Measurements from ENCODE around the gene HLX. TPM values are rescaled to one million over a fixed set of nuclear protein-coding genes. Genes with fewer than 3 reads are reported as not detected.

HLX gene
- total RNA-seq, 1 donor from 2014 or later = 0.26 TPM

DNA sequence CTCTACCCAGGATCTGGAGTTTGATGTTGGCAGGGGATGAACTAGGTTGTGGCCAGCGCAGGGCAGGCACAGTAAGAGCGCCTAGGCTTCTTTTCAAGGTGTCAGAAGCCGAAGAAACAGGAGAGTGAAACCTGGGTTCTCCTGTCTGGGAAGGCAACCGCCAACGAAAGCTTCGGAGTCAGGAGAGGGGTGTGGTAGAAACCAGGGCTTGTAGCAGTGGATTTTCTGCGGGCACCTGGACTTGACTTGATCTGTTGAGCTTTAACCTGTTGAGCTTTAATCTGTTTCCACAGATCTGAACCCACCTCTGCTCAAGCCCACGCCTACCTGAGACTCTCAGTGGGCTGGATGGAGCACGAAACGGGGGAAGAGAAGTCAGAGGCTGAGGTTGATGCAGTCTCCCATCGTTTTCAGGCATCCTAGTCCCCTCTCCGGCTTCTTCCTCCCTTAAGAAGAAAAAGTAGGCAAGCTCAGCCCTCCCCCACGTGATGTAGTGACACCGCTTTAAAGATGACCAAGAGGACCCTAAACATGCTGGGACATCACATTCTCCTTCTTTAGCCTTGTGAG lies 9.3 kb downstream of the HLX start:
- FAIRE-seq = no peak
- TF ChIP-seq CTCF (IDR thresholded peaks at IDR 0.05; ENCODE audit: insufficient read depth, low read length, severe bottlenecking) = no peak
- peaks cover 86% of the 10 kb centered on the region for H3K27me3 ChIP-seq (ENCODE audit: control insufficient read depth, insufficient read depth, low read length)
- DNase-seq (ENCODE audit: low read depth) = no peak
- H3K36me3 ChIP-seq (ENCODE audit: control insufficient read depth, insufficient read depth, low read length) = no peaks in the 10 kb centered on the region
- H3K4me3 ChIP-seq (ENCODE audit: low read depth, low read length) = no peak overlapping the region

GRCh38 chr1:220889333-220889732 lies 10.1 kb downstream of the HLX start:
- H3K27me3 ChIP-seq (ENCODE audit: control insufficient read depth, insufficient read depth, low read length) = peaks cover 84% of the 10 kb centered on the region
- FAIRE-seq (no peak), DNase-seq (ENCODE audit: low read depth) (no peak)
- H3K4me3 ChIP-seq (ENCODE audit: low read depth, low read length) = no peak overlapping the region
- H3K36me3 ChIP-seq (ENCODE audit: control insufficient read depth, insufficient read depth, low read length) = no peaks in the 10 kb centered on the region
- no peak for TF ChIP-seq CTCF (IDR thresholded peaks at IDR 0.05; ENCODE audit: insufficient read depth, low read length, severe bottlenecking)

DNA sequence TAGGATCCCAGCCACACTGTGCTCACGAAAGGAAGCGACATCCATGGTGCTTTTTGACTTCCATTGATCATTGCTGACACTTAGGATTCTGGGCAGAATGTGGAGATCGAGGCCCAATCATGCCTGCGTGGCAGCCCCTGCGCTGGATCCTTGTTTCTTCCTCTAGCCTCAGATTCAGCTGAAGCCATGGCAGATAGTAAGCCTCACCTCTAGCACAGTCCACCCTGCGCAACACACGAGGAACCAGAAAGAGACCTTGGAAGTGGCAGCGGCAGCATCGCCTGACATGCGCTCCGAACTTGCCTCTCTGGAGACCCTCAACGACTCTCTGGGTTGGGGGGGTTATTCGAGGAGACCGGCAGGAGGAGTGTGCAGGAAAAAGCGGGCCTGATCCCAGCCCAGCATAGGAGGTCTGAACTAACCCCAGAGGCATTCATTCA lies 10.6 kb downstream of the HLX start:
- DNase-seq (ENCODE audit: low read depth) (no peak), FAIRE-seq (peak; percentile 60)
- H3K36me3 ChIP-seq (ENCODE audit: control insufficient read depth, insufficient read depth, low read length) = no peaks in the 10 kb centered on the region
- no peak for TF ChIP-seq CTCF (IDR thresholded peaks at IDR 0.05; ENCODE audit: insufficient read depth, low read length, severe bottlenecking)
- no peak overlapping the region for H3K4me3 ChIP-seq (ENCODE audit: low read depth, low read length)
- H3K27me3 ChIP-seq (ENCODE audit: control insufficient read depth, insufficient read depth, low read length) = peaks cover 85% of the 10 kb centered on the region

- no peak overlapping the region for H3K4me3 ChIP-seq (ENCODE audit: low read depth, low read length)
- peaks cover 86% of the 10 kb centered on the region for H3K27me3 ChIP-seq (ENCODE audit: control insufficient read depth, insufficient read depth, low read length)
- no peak for TF ChIP-seq CTCF (IDR thresholded peaks at IDR 0.05; ENCODE audit: insufficient read depth, low read length, severe bottlenecking)
- FAIRE-seq (no peak), DNase-seq (ENCODE audit: low read depth) (no peak)
- H3K36me3 ChIP-seq (ENCODE audit: control insufficient read depth, insufficient read depth, low read length) = no peaks in the 10 kb centered on the region
Observed at GRCh38 chr1:220890602-220891001, 11.4 kb downstream of the HLX start.

GRCh38 chr1:220891224-220892085 lies 12.2 kb downstream of the HLX start:
- peaks cover 88% of the 10 kb centered on the region for H3K27me3 ChIP-seq (ENCODE audit: control insufficient read depth, insufficient read depth, low read length)
- H3K4me3 ChIP-seq (ENCODE audit: low read depth, low read length) = no peak overlapping the region
- no peak for TF ChIP-seq CTCF (IDR thresholded peaks at IDR 0.05; ENCODE audit: insufficient read depth, low read length, severe bottlenecking)
- FAIRE-seq (no peak), DNase-seq (ENCODE audit: low read depth) (no peak)
- no peaks in the 10 kb centered on the region for H3K36me3 ChIP-seq (ENCODE audit: control insufficient read depth, insufficient read depth, low read length)

Measured in bronchial epithelial cell (primary cell).